Left ventricle myocardium superior (tissue), 1 donor: ENCODE measurements around the gene ZNF791. TPM values are rescaled to one million over a fixed set of nuclear protein-coding genes. Genes with fewer than 3 reads are reported as not detected.
"Not testable (repeated sequence)": the region's sequence is repeated elsewhere in the genome, so short reads cannot be mapped to it uniquely, and the experiment has no call there.

Source experiments
- ATAC-seq: fragments of 200-7000 bp; cut with Tn5 transposase; one replicate; pipeline ENCODE4 v1.9.1; 2020; ENCODE audit warnings: mild to moderate bottlenecking, moderate library complexity
- DNase-seq: peaks from one replicate; pipeline ENCODE4 v3.0.0-alpha.2; 2020
- intact Hi-C: fragments of 100-400 bp; cut with micrococcal nuclease; formaldehyde crosslinking; loops from one replicate; pipeline ENCODE4 v1.11.0; 2022
- long read RNA-seq: library from polyadenylated mRNA; unstranded; transcript quantifications from one replicate; pipeline ENCODE4 v2.0.0, GENCODE V29; 2021
- total RNA-seq: library from RNA; stranded (reverse); fragmentation: NEBNext Ultra II Directional; extraction: Animal tissue kit (Norgen Biotek cat#: 25700); gene quantifications from one replicate; pipeline ENCODE4 v1.2.1, GENCODE V29; 2021
- donor health status: DM: no; HTN: yes; CAD: no; lungs with severe emphysema.

Gene ZNF791
- total RNA-seq, result 15.5 TPM
- long read RNA-seq, full-length matches to known transcripts, result 8 of 13 reads
- long read RNA-seq, partial matches to known transcripts, result 0 of 13 reads
- long read RNA-seq, other reads (novel, unspliced or antisense), result 5 of 13 reads

DNA sequence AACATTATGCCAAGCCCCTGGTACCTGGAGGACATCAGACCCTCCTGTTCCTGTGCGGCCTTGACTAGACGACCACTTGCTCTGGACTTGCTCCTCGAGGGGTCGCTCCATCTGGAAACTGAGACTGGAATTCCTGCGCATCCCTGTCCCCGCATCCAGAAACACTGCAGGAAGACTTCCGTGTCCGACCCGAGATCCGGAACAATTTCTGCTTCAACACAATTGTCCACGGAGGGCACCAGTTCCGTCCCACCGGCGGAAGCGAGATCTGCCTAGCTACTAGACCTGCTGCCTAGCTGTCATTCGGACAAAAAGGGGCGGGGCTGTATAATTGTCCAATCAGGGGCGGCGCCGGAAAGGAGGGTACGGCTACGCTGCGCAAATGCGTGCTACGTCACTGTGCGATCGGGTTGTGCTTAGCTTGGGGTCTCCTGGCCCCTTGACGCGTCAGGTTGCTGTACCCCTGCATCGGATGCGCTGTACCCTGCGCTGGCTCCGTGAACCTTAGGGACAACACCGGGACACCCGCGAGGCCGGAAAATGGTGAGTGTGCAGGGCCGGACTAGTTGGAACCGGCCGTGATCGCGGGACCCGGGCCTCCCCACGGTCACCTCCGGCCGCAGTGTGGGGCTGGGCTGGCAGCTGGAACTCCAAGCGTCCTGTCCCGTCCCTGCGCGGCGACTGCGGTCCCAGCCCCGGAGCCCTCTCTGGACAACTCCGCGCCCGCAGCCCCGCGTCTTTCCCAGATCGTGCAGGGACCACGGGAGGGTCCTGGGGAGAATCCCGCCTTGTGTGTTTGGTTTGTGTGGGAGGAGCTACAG, at the start of gene ZNF791, which contains the start of gene ZNF490:
ZNF791 (plus strand) TSS at position 381 of the 821 bp plus-strand sequence; CDS start at position 541, 160 bp downstream.
ZNF490 (minus strand) TSS at position 274 of the 821 bp plus-strand sequence; CDS start at position 141, 133 bp downstream.
- ATAC-seq (peak; percentile 99), DNase-seq (peak; percentile 97)
- intact Hi-C loops, result no loop called here

DNA sequence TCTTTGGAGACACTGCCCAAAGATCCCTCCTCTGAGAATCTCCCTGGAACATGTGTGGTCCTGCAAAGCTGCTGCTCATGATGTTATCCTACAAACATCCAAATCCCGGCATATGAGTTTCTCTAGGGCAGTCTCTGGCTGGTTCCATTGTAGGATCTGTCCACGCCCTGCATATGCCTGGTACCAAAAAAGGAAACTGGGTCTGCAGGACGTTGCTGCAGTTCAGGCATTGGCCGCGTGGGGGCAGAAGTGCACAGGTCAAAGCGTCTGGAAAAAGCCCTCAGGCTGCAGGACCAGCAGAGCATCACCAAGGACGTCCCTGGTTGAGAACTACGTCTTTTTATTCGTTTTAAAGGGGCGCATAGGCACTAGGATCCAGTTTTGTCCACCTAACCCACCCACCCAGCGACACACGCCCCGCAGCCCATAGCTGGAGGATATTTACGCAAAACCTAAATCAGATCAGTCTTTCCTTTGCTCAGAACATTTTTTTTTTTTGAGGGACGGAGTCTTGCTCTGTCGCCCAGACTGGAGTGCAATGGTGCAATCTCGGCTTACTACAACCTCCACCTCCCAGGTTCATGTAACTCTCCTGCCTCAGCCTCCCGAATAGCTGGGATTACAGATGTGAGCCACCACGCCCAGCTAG, 46.6 kb upstream of the ZNF791 start:
- DNase-seq (peak; percentile 93), ATAC-seq (peak; percentile 95)
- intact Hi-C loops, result no loop called here

DNA sequence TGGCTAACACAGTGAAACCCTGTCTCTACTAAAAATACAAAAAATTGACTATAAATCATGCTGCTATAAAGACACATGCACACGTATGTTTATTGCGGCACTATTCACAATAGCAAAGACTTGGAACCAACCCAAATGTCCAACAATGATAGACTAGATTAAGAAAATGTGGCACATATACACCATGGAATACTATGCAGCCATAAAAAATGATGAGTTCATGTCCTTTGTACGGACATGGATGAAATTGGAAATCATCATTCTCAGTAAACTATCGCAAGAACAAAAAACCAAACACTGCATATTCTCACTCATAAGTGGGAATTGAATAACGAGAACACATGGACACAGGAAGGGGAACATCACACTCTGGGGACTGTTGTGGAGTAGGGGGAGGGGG, 44.3 kb upstream of the ZNF791 start:
- DNase-seq, intact Hi-C loops, ATAC-seq: not testable (repeated sequence)

DNA sequence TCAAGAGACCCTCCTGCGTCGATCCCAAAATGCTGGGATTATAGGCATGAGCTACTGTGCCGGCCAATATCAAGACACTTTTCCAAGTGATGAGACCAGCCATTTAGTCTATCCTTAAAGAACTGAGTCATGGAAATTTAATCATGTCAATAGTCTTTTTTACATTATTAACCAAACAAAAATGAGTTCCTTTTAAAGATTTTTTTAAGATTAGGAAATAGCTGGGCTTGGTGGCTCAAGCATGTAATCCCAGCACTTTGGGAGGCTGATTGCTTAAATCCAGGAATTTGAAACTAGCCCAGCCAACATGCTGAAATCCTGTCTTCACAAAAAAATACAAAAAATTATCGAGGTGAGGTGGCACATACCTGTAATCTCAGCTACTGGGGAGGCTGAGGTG, 42.8 kb upstream of the ZNF791 start:
- DNase-seq, result no peak
- intact Hi-C loops, result no loop called here

DNA sequence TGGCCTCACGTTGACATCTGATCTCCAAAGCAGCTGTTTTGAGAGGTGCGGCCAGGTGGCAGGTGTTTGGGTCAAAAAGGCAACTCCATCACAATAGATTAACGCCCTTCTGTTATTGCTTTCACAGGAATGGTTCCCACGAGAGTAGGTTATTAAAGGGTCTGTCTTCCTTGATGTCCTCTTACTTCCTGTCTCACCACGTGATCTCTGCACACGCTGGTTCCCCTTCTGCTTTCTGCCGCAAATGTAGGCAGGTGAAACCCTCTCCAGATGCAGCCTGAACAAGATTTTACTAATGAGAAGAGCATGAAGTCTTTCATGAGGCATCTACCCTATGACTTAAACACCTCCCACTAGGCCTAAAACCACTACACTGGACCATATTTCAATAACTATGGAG, 36.7 kb upstream of the ZNF791 start:
- DNase-seq (no peak), ATAC-seq (no peak)
- intact Hi-C loops, result no loop called here

More for the DNA sequence above, 42.8 kb upstream of the ZNF791 start:
- ATAC-seq, result no peak

DNA sequence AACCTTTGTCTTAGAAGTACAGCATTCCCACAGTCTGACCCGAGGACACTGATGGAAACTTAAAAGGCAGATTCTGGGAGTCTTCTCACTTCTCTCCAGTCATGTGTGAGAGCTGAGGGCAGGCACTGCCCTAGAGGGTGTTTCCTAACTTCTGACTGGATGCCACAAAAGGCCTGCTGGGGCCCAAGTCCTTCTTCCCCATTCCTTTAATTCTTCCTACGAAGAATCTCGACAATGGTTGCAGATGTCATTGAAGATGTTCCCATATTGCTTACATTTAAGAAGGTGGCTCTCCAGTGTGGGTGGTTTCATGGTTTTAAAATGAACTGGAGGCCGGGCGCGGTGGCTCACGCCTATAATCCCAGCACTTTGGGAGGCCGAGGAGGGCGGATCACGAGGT, 32.1 kb upstream of the ZNF791 start:
- intact Hi-C loops, result no loop called here
- no peak for ATAC-seq

DNA sequence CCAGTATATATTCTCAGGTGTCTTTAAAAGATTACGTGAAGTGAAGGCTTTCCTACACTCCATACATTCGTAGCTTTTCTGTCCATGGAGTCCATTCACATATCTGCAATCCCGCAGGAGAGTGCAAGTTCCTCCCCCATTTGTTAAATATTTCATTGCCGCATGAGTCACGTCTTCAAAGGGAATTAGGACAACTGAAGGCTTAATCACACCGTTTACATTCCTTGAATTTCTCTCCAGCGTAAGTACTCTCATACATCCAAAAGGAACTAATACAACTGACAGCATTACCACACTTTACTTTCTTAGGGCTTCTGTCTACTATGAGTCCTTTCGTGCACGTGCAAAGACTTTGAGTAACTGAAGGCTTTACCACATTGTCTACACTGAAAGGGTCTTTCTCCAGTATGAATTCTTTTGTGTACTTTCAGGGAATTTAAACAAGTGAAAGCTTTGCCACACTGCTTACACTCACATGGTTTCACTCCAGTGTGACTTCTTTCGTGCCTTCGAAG, 30.5 kb upstream of the ZNF791 start:
- DNase-seq (no peak), ATAC-seq (no peak)
- intact Hi-C loops, result no loop called here

More for the DNA sequence above, 32.1 kb upstream of the ZNF791 start:
- no peak for DNase-seq

DNA sequence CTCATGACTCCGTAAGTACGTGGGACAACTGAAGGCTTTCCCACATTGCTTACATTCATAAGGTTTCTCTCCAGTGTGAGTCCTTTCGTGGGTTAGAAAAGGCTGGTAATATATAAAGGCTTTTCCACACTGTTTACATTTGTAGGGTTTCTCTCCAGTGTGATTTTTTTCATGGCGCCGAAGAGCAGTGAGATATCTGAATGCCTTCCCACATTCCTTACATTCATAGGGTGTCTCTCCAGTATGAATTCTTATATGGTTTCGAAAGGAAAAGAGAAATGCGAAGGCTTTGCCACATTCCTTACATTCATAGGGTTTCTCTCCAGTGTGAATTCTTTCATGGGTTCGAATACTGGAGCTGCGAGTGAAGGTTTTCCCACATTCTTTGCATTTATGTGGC, 29.6 kb upstream of the ZNF791 start:
- DNase-seq (no peak), ATAC-seq (no peak)
- intact Hi-C loops, result no loop called here

DNA sequence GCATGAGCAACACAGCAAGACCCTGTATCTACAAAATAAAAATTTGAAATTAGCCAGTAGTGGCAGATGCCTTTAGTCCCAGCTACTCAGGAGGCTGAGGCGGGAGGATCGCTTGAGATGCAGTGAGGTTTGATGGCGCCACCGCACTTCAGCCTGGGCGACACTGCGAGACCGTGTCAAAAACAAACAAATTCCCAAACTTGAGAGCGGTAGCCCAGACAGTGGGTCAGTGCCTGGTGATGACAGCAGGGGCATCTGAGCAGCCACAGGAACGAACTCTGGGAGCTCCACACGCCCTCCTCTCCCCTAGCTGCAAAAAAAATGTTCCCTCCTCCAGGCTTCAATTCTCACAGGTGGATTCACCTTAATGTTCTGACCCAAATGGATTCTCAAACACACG, 14.2 kb upstream of the ZNF791 start:
- intact Hi-C loops, result no loop called here
- DNase-seq, result no peak
- no peak for ATAC-seq

DNA sequence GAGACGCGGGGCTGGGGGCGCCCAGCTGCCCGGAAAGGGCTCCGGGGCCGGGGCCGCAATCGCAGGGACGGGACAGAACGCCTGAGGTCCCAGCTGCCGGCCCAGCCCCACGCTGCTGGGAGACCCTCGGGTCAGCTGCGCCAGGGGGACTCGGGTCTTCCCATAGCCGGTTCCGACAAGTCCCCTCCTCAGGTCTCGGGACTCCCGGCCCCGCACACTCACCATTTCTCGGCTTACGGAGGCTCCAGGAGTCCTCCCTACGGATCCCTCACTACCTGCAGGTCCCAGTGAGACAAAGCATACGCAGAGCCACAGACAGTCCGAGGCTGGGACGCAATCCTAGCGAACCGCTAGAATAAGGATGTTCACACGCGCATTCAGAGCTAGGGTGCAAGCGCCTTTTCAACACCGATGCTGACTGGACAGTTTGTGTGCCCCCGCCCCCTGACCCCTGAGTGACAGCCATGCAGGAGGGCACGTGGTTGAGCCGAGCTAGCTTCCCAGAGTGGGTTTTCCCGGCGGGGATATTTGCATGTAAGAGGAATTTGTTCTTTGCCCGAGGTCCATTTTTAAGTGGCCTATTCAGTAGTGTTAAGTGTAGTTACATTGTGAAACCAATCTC, 13.7 kb upstream of the ZNF791 start:
- intact Hi-C loops, result no loop called here
- ATAC-seq, result peak; percentile 20
- no peak for DNase-seq

DNA sequence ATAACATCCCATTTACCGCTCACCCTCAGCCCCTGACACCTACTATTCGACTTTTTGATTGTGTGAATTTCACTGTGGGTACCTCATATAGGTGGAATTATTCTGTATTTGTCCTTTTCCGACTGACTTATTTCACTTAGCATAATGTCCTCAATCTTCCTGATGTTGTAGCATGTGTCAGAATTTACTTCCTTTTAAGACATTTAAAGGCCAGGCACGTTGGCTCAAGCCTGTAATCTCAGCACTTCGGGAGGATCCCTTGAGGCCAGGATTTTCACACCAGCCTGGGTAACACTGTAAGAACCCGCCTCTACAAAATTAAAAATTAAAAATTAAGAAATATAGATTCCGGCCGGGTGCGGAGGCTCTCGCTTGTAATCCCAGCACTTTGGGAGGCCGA, 13.1 kb upstream of the ZNF791 start:
- intact Hi-C loops, result no loop called here
- ATAC-seq (no peak), DNase-seq (no peak)

DNA sequence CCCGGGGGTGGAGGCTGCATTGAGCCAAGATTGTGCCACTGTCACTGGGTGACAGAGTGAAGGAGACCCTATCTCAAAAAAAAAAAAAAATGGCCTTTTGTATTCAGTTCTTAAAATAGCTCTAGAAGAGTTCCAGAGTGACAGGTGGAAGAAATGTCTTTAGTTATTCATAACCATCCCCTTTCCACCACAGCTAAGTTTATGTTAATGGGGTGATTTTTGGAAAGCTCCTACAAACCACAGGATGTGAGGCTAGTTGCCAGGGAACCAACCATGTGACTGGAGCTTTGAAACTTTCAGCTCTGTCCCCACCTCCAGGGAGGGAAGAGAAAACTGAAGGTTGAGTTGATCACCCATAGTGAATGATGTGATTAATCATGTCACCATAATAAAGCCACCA, 7.0 kb upstream of the ZNF791 start:
- intact Hi-C loops, result no loop called here
- no peak for ATAC-seq
- no peak for DNase-seq

DNA sequence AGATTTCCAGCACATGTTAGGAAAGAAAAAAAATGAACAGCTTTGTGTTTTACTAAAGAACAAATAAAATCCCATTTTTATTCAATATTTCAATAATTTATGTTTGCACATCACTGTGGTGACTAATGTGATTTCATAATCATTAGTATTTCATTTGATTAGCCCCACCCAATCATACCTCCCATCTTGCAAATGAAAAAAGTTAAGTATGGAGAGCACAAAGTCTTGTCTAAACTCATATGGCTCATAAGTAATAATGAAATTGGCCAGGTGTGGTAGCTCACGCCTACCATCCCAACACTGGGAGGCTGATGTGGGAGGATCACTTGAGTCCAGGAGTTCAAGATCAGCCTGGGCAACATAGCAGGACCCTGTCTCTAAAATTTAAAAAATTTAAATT, 3.9 kb upstream of the ZNF791 start:
- intact Hi-C loops, result no loop called here
- no peak for DNase-seq
- no peak for ATAC-seq

DNA sequence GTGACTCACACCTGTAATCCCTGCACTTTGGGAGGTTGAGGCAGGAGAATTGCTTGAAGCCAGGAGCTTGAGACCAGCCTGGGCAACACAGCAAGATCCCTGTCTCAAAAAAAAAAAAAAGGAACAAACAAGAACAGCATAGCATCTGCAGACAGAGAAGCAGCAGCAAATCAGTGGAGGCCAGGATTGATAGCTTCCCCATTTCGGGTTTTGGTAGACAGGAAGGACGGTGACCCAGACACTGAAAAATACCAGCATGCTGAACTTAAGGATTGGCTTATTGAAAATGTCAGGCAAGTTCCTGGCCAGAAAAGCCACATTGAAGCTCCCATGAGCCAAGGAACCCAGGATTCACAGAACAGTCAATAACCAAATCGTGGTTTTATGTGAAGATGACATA, 3.1 kb upstream of the ZNF791 start:
- DNase-seq, result no peak
- ATAC-seq, result no peak
- intact Hi-C loops, result no loop called here

DNA sequence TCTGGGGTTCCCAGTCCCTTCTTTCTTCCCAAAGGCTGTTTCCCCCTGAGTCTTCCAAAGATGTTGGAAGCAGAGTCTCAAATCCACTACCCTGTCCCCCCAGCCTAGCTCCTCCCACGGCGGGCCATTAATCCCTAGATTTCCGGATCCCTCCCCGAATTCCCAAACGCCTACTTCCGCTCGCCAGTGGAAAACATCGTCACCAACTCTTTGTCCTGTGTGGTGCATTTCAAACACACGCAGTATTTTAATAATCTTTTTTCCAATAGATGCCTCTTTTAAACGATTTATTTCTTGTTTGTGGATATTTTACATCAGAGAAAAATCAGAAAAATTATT, 610 bp downstream of the ZNF791 start:
- peak; percentile 82 for ATAC-seq
- intact Hi-C loops, result no loop called here
- DNase-seq, result peak; percentile 72

DNA sequence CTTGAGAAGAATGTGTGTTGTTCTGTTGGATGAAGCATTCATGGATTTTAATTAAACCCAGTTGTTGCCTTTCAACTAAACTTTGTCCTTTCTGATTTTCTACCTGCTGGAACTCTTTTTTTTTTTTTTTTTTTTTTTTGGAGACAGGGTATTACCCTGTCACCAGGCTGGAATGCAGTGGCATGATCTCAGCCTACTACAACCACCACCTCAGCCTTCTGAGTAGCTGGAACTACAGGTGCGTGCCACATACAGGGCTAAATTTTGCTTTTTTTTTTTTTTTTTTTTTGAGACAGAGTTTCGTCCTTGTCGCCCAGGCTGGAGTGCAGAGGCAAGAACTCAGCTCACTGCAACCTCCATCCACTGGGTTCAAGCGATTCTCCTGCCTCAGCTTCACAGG, 6.9 kb downstream of the ZNF791 start:
- intact Hi-C loops, result no loop called here
- DNase-seq, result no peak
- no peak for ATAC-seq

DNA sequence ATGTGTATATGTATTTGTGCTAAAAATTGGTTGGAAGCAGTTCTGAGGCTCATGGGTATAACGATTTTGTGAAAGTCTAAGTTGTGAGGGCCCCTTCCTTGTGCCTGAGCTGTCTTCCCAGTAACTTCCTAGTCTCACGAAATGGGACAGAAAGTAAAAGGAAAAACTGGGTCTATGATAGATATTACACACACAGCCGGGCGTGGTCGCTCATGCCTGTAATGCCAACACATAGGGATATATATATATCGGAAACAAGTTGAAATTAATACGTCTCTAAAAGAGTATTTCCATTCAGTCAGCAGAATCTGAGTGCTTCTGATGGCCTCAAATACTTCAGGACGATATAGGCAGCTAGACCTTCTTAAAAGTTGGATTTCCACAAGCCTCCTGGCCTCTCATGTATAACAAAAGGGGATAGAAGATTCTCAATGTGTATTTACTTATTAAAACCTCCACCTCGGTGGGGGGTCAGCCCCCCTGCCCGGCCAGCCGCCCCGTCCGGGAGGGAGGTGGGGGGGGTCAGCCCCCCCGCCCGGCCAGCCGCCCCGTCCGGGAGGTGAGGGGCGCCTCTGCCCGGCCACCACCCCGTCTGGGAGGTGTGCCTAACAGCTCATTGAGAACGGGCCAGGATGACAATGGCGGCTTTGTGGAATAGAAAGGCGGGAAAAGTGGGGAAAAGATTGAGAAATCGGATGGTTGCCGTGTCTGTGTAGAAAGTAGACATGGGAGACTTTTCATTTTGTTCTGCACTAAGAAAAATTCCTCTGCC, 10.7 kb downstream of the ZNF791 start:
- intact Hi-C loops, ATAC-seq, DNase-seq: not testable (repeated sequence)

DNA sequence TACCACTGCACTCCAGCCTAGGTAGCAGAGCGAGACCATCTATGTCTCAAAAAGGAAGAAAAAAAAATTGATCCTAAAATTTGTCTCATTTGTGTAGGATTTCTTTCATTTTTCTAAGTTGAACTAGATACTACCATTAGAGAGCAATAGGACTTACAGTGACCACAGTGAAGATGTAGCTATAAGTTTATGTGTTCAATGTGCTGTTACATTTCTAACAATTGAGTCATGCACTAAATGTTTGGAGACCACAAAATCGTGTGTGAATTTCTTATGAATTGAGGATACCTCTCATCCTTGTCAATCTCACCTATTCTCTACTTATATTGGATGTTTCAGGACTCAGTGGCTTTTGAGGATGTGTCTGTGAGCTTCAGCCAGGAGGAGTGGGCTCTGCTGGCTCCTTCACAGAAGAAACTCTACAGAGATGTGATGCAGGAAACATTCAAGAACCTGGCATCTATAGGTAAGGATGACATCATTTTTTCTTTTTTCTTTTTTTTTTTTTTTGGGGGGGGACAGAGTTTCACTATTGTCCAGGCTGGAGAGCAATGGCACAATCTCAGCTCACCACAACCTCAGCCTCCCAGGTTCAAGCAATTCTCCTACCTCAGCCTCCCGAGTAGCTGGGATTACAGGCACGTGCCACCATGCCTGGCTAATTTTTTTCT, 12.8 kb downstream of the ZNF791 start:
- no peak for DNase-seq
- intact Hi-C loops, result no loop called here
- no peak for ATAC-seq

DNA sequence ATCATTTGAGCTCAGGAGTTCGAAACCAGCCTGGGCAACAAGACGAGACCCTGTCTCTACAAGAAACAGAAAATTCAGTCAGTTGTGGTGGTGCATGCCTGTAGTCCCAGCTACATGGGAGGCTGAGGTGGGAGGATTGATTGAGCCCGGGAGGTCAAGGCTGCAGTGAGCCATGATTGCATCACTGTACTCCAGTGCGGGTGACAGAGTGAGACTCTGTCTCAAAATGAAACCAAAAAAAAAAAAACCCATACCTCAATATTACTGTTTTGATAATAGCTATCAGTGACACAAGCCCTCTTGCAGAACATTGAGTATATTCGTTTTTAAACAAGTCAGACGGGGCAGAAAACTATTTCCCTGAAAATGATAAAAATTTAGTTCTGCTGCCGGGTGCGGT, 16.2 kb downstream of the ZNF791 start:
- intact Hi-C loops, result no loop called here
- ATAC-seq, result no peak
- DNase-seq, result no peak
